Neural cell (in vitro differentiated cells): Measurements from ENCODE around the gene OR52E2. TPM values are rescaled to one million over a fixed set of nuclear protein-coding genes. Genes with fewer than 3 reads are reported as not detected.

Experiments used
- H2AFZ ChIP-seq: fragments of 200-600, 300-800 bp; sonication (generic), shearing (Covaris generic); 2 replicates; pipeline ENCODE4 v1.6.0; 2014; ENCODE audit warnings: low read depth, mild to moderate bottlenecking, antibody characterized with exemption, low read length, moderate library complexity
- H3F3A ChIP-seq: fragments of 200-600 bp; shearing (Covaris generic); 2 replicates; pipeline ENCODE4 v1.6.1; 2016; ENCODE audit warnings: mild to moderate bottlenecking, moderate library complexity, mixed read lengths, antibody characterized with exemption, low read length; ENCODE audit not compliant: insufficient read depth, poor library complexity, severe bottlenecking
- H3K27ac ChIP-seq: fragments of 200-600, 300-800 bp; sonication (generic), shearing (Covaris generic); 2 replicates; pipeline ENCODE4 v1.5.1; 2014; ENCODE audit warnings: mild to moderate bottlenecking, low read length, moderate library complexity
- H3K27me3 ChIP-seq: fragments of 300-800, 200-600 bp; sonication (generic), shearing (Covaris generic); 2 replicates; pipeline ENCODE4 v1.6.0; 2014; ENCODE audit warnings: mild to moderate bottlenecking, low read depth, low read length, moderate library complexity; ENCODE audit not compliant: insufficient read depth
- H3K36me3 ChIP-seq: fragments of 300-800, 200-600 bp; sonication (generic), shearing (Covaris generic); 2 replicates; pipeline ENCODE4 v1.5.1; 2014; ENCODE audit warnings: mild to moderate bottlenecking, antibody characterized with exemption, low read length, moderate library complexity; ENCODE audit not compliant: insufficient read depth
- H3K4me2 ChIP-seq: fragments of 300-800, 200-600 bp; sonication (generic), shearing (Covaris generic); 2 replicates; pipeline ENCODE4 v1.6.0; 2014; ENCODE audit warnings: mild to moderate bottlenecking, low read length
- H3K4me3 ChIP-seq: fragments of 300-800, 200-600 bp; sonication (generic), shearing (Covaris generic); 2 replicates; pipeline ENCODE4 v1.5.1; 2014; ENCODE audit warnings: mild to moderate bottlenecking, low read length, moderate library complexity
- H3K79me2 ChIP-seq: fragments of 200-600 bp; shearing (Covaris generic); replicated peaks from 2 replicates; pipeline ENCODE4 v1.6.0; 2014; ENCODE audit warnings: mild to moderate bottlenecking, low read length, moderate library complexity; ENCODE audit not compliant: insufficient read depth
- H3K9ac ChIP-seq: fragments of 300-800, 200-600 bp; sonication (generic), shearing (Covaris generic); 2 replicates; pipeline ENCODE4 v1.6.1; 2016; ENCODE audit warnings: mild to moderate bottlenecking, low read length, mixed read lengths
- H3K9me2 ChIP-seq: fragments of 200-600 bp; shearing (Covaris generic); 2 replicates; pipeline ENCODE4 v1.6.1; 2016; ENCODE audit warnings: mild to moderate bottlenecking, low read length, mixed read lengths; ENCODE audit not compliant: insufficient read depth
- H3K9me3 ChIP-seq: fragments of 200-600, 300-800 bp; sonication (generic), shearing (Covaris generic); 2 replicates; pipeline ENCODE4 v1.6.1; 2016; ENCODE audit warnings: mild to moderate bottlenecking, mixed run types, low read length, moderate library complexity, mixed read lengths
- H4K20me1 ChIP-seq: fragments of 200-600 bp; shearing (Covaris generic); 2 replicates; pipeline ENCODE4 v1.6.1; 2016; ENCODE audit warnings: mild to moderate bottlenecking, mixed run types; ENCODE audit not compliant: insufficient read depth
- CTCF ChIP-seq: fragments of 450-650 bp; IDR thresholded peaks from 2 replicates; pipeline ENCODE4 v1.5.1; 2014; ENCODE audit warnings: antibody characterized with exemption, mild to moderate bottlenecking, moderate library complexity; ENCODE audit not compliant: poor library complexity, severe bottlenecking
- EP300 ChIP-seq: fragments of 450-650 bp; conservative IDR thresholded peaks from 2 replicates; pipeline ENCODE4 v1.6.1; 2014; ENCODE audit warnings: antibody characterized with exemption, mild to moderate bottlenecking, moderate library complexity; ENCODE audit not compliant: poor library complexity, severe bottlenecking
- EZH2 ChIP-seq: fragments of 200-600, 300-800 bp; shearing (Covaris generic), sonication (generic); IDR thresholded peaks from 2 replicates; pipeline ENCODE4 v1.6.1; 2014; ENCODE audit warnings: antibody characterized with exemption, low read length, borderline replicate concordance, mild to moderate bottlenecking; ENCODE audit not compliant: insufficient read depth, poor library complexity, severe bottlenecking
- MXI1 ChIP-seq: fragments of 450-650 bp; conservative IDR thresholded peaks from 2 replicates; pipeline ENCODE4 v1.6.1; 2014; ENCODE audit warnings: antibody characterized with exemption, mild to moderate bottlenecking; ENCODE audit not compliant: poor library complexity, severe bottlenecking
- POLR2AphosphoS5 ChIP-seq: IDR thresholded peaks from 2 replicates; pipeline ENCODE4 v1.6.1; 2012
- RAD21 ChIP-seq: fragments of 450-650 bp; conservative IDR thresholded peaks from 2 replicates; pipeline ENCODE4 v1.6.1; 2014; ENCODE audit warnings: antibody characterized with exemption, mild to moderate bottlenecking, moderate library complexity
- SMC3 ChIP-seq: fragments of 450-650 bp; conservative IDR thresholded peaks from 2 replicates; pipeline ENCODE4 v1.6.1; 2014; ENCODE audit warnings: antibody characterized with exemption, mild to moderate bottlenecking, moderate library complexity; ENCODE audit not compliant: poor library complexity
- TAF1 ChIP-seq: IDR thresholded peaks from 2 replicates; pipeline ENCODE4 v1.6.1; 2012; ENCODE audit warnings: low read depth
- polyA plus RNA-seq: library from polyadenylated mRNA; depleted of rRNA; stranded (reverse); fragments of >200 nt; gene quantifications from 2 replicates; pipeline ENCODE4 v1.2.3, GENCODE V29; 2014
- TF ChIP-seq, protein P1 (sequence below): IDR thresholded peaks from 2 replicates; pipeline ENCODE4 v1.6.1; 2012; ENCODE audit warnings: borderline replicate concordance

OR52E2 gene
- polyA plus RNA-seq, 1 donor from 2014 or later, result not detected

- no peaks in the 10 kb centered on the region for H3K9me3 ChIP-seq
Measured at GRCh38 chr11:5036669-5037068, 22.8 kb downstream of the OR52E2 start.

DNA sequence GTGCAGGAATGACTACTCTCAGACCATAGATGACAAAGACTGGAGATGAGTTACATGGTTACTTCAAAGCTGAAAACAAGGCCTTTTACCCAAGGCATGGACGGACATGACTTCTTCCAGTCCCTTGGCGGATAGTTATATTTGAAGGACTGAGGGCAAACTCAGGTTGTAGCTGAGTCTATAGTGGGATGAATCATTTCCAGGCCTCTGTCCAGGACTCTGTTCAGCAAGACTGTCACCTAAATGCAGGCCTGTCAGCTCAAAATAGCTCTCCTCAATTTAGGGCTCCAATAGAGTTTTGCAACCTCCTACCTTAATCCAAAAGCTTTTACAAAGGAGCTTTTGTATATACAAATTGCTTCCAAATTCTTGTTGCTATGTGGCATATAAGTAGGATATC, 37.4 kb downstream of the OR52E2 start:
- H3F3A ChIP-seq, result no peaks in the 10 kb centered on the region
- no peak overlapping the region for H3K4me3 ChIP-seq
- no peaks in the 10 kb centered on the region for H3K27me3 ChIP-seq
- no peaks in the 10 kb centered on the region for H3K9me3 ChIP-seq
- TF ChIP-seq POLR2AphosphoS5 (no peak), CTCF (no peak), RAD21 (no peak)
- no peak overlapping the region for H2AFZ ChIP-seq
- H3K9ac ChIP-seq, result no peak overlapping the region
- no peaks in the 10 kb centered on the region for H3K79me2 ChIP-seq
- H3K36me3 ChIP-seq, result no peaks in the 10 kb centered on the region
- no peak overlapping the region for H3K4me2 ChIP-seq
- H4K20me1 ChIP-seq, result no peaks in the 10 kb centered on the region
- no peak overlapping the region for H3K27ac ChIP-seq
- no peaks in the 10 kb centered on the region for H3K9me2 ChIP-seq

More at GRCh38 chr11:5036669-5037068, 22.8 kb downstream of the OR52E2 start:
- Histone ChIP-seq H3K79me2 (no peaks in the 10 kb centered on the region), H3K4me3 (no peak overlapping the region), H3K4me2 (no peak overlapping the region), H3F3A (no peaks in the 10 kb centered on the region), H3K27ac (no peak overlapping the region), H4K20me1 (no peaks in the 10 kb centered on the region), H3K9ac (no peak overlapping the region), H3K27me3 (no peaks in the 10 kb centered on the region), H3K36me3 (no peaks in the 10 kb centered on the region), H3K9me2 (no peaks in the 10 kb centered on the region), H2AFZ (no peak overlapping the region)
- TF ChIP-seq EZH2 (no peak), SMC3 (no peak), RAD21 (no peak), POLR2AphosphoS5 (no peak)

DNA sequence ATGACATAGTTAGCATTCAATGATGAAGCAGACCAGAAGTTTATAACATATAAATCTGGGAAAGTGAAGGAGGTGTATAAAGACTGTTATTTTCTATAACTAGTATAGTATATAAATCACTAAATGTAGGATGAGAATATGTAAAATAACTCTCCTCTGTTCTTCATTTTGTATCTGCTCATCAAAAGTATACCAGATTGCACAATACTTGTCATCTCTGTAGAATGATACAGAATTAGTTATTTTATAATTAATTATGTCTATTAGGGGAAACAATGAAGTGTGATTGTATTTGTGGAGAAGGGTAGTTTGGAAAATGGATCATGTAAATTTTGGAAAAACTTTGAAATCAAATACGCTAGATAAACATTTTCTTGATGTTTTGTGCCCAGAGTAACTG, 46.4 kb downstream of the OR52E2 start:
- no peaks in the 10 kb centered on the region for H3K27me3 ChIP-seq
- H3K4me3 ChIP-seq, result no peak overlapping the region
- no peak overlapping the region for H3K9ac ChIP-seq
- H3K4me2 ChIP-seq, result no peak overlapping the region
- no peak overlapping the region for H2AFZ ChIP-seq
- no peaks in the 10 kb centered on the region for H4K20me1 ChIP-seq
- TF ChIP-seq RAD21 (no peak), POLR2AphosphoS5 (no peak)
- H3K79me2 ChIP-seq, result no peaks in the 10 kb centered on the region
- no peaks in the 10 kb centered on the region for H3K9me3 ChIP-seq
- H3F3A ChIP-seq, result no peaks in the 10 kb centered on the region
- H3K27ac ChIP-seq, result no peak overlapping the region
- H3K36me3 ChIP-seq, result no peaks in the 10 kb centered on the region
- no peaks in the 10 kb centered on the region for H3K9me2 ChIP-seq

DNA sequence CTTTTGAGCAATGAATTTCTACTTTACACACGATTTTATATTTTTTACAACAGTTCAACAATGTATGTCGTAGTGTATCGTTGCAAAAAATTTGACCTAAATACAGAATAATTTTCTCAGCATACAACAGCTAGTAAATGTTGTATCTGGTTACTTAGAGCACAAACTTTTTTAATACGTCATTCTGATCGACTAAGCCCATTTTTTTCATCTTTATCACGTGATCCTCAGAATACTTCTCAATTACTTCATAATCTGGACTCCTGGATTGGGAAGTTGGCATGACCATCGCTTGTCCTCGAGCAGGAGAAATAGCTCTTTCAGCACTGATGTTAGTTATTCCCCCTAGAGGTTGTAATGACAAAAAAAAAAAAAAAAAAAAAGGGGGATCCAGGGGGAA, 48.2 kb downstream of the OR52E2 start:
- Histone ChIP-seq H3K4me2 (no peak overlapping the region), H4K20me1 (no peaks in the 10 kb centered on the region), H3K9me3 (no peaks in the 10 kb centered on the region), H3K27me3 (no peaks in the 10 kb centered on the region), H3K27ac (no peak overlapping the region), H3K4me3 (no peak overlapping the region), H2AFZ (no peak overlapping the region), H3K9me2 (no peaks in the 10 kb centered on the region), H3K36me3 (no peaks in the 10 kb centered on the region), H3K79me2 (no peaks in the 10 kb centered on the region), H3K9ac (no peak overlapping the region), H3F3A (no peaks in the 10 kb centered on the region)
- TF ChIP-seq, protein P1, sequence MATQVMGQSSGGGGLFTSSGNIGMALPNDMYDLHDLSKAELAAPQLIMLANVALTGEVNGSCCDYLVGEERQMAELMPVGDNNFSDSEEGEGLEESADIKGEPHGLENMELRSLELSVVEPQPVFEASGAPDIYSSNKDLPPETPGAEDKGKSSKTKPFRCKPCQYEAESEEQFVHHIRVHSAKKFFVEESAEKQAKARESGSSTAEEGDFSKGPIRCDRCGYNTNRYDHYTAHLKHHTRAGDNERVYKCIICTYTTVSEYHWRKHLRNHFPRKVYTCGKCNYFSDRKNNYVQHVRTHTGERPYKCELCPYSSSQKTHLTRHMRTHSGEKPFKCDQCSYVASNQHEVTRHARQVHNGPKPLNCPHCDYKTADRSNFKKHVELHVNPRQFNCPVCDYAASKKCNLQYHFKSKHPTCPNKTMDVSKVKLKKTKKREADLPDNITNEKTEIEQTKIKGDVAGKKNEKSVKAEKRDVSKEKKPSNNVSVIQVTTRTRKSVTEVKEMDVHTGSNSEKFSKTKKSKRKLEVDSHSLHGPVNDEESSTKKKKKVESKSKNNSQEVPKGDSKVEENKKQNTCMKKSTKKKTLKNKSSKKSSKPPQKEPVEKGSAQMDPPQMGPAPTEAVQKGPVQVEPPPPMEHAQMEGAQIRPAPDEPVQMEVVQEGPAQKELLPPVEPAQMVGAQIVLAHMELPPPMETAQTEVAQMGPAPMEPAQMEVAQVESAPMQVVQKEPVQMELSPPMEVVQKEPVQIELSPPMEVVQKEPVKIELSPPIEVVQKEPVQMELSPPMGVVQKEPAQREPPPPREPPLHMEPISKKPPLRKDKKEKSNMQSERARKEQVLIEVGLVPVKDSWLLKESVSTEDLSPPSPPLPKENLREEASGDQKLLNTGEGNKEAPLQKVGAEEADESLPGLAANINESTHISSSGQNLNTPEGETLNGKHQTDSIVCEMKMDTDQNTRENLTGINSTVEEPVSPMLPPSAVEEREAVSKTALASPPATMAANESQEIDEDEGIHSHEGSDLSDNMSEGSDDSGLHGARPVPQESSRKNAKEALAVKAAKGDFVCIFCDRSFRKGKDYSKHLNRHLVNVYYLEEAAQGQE, result no peak
- TF ChIP-seq TAF1, result no peak
- TF ChIP-seq SMC3, result no peak
- TF ChIP-seq EZH2, result no peak
- no peak for TF ChIP-seq POLR2AphosphoS5
- TF ChIP-seq CTCF, result no peak
- no peak for TF ChIP-seq RAD21
- TF ChIP-seq MXI1, result no peak
- no peak for TF ChIP-seq EP300
